Cerebellar nuclear complex (tissue), 1 donor: ENCODE measurements around the gene ZNF787.

Experiments
- DNase-seq, 2 experiments: peaks; one replicate each; lab custom pipeline; 2025; lab: John Stamatoyannopoulos, UW

The ZNF787 gene

DNA sequence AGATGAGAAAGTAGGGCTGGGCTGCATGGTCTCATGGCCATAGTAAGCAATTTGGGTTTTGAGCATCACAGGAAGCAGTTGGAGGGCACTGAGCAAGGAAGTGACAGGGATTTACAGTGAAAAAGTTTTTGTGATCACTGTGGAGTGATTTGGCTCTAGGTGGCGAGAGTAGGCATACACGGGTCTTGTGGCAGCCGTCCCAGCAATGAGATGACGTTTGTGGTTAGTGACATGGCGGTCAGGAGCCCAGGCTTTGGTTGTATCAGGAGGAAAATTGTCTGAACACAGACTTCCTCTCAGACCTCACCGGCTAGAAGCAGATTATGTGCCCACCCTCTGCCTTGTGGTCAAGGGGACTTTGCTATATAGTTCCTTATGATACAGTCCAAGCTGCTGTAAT lies 23.3 kb upstream of the ZNF787 start:
- DNase-seq = no peak

- DNase-seq = no peak
Measured at GRCh38 chr19:56142897-56143434, 21.9 kb upstream of the ZNF787 start.

- DNase-seq = no peak
Measured at GRCh38 chr19:56142087-56142787, 21.1 kb upstream of the ZNF787 start.

DNA sequence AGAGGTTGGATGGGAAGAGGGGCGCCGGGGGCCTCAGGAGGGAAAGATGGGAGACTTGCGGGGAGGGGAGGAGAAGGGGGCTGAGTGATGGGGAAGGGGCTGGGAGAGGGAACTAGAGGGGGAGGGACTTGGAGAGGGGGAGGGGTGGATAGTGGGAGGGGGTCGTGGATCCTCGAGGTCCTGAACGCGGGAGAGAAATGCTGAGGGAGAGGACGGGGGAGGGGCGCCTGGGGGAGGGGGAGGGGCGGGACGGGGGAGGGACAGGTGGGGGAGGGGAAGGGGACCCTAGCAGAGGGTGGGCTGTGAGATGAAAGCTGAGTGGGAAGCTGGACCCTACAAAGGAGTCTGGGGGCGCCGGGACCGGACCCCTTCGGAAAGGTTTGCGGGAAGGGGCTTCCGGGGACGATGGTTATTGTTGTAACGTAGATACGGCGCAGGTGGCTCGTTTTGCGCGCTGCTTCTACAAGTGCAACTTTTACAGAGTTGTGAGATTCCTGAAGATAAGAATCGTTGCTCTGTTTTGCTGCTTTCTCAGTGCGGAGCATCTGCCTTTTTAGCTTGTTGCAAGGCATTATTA lies 20.4 kb upstream of the ZNF787 start:
- no peak for DNase-seq

DNA sequence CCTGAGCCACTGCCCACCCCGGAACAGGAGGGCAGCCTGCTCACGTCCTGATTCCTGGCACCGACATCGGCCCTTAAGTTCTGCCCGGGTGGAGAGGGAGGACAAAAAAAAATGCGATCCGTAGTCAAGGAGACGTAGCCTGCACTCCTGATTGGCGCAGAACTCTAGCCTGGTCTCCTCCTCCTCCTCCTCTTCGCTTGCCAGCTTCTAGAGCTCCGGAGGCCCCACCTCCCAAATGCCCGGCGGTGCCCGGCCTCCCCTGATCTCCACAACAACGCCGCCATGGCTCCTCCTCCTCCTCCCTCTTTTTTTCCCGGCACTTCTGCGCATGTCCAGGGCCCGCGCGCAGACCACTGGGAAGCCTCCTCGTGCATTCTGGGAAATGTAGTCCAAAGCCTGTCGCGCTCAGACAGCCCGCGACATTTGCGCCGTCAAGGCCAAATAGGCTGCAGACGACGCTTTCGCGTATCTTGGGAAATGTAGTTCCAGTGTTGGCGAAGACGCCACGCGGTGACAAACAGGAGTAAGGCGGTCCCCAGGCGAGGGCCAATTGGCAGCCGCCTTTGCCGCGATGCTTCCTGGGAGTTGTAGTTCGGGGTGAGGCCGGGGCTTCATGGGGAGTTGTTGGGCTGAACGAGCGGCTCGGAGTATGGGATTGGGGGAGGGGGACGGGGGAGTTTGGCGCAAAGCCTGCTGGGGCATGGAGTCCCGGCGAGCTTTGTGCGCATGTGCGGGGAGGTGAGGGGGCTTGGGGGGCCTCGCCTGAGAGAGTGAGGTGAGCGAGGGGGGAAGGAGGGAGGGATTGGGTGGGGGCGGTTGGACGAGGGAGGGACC lies 19.7 kb upstream of the ZNF787 start, which contains the start of gene ZNF444:
TSS of gene ZNF444 (plus strand) at position 705 of the 834 bp plus-strand sequence. CDS start 5,625 bp downstream, outside the sequence.
- DNase-seq = peak; percentile 96 to 98

- no peak for DNase-seq
Measured at GRCh38 chr19:56139847-56140582, 18.9 kb upstream of the ZNF787 start.

DNA sequence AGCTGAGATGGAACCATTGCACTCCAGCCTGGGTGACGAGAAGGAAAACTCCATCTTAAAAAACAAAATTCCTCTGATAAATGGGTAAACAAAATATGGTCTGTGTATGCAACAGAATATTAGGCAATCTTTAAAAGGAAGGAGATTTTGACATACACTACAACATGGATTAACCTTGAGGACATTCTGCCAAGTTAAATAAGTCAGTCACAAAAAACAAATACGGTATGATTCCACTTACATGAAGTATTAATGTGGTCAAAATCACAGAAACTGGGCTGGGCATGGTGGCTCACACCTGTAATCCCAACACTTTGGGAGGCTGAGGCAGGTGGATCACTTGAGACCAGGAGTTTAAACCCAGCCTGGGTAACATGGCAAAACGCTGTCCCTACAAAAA lies 17.0 kb upstream of the ZNF787 start:
- no peak for DNase-seq

DNA sequence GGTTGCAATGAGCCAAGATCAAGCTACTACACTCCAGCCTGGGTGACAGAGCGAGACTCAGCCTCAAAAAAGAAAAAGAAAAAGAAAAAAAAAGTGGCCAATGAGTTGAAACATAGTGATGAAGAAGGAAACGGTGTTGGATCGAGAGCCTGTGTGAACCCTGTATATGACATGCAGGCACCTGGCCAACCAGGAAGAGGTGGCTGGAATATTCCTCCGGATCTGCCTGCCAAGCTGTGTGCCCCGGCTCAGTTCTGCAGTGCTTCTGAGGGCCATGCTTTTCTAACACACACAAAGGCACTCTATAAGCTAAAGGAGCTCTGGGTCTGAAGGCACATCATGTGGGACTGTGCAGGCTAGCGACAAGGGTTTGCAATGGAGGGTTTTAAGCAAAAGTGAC lies 16.3 kb upstream of the ZNF787 start:
- DNase-seq = no peak

DNA sequence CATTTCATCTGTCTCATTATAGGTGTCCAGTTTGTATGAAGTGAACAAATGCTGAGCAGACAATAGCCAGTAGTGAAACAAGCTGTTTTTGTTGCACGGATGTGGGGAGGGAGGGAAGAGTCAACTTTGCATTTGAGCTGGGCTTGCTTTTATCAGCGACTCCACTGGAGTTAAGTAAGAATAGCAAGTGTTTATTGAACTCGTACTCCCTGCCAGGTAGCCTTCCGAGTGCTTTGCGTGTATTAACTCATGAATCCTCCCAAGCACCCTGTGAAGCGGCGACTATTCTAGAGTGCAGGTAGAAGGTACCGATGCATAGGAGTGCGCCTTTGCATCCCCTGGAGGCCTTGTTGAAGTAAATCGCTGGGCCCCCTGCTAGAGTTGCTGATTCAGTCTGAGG lies 15.3 kb upstream of the ZNF787 start:
- DNase-seq = no peak

- DNase-seq = no peak
Measured at GRCh38 chr19:56134654-56134921, 13.5 kb upstream of the ZNF787 start.

GRCh38 chr19:56133858-56134653 lies 13.0 kb upstream of the ZNF787 start:
- DNase-seq = no peak

GRCh38 chr19:56132316-56132822 lies 11.3 kb upstream of the ZNF787 start:
- no peak for DNase-seq

GRCh38 chr19:56131651-56132050 lies 10.6 kb upstream of the ZNF787 start:
- no peak for DNase-seq

- no peak for DNase-seq
Measured at GRCh38 chr19:56130006-56130405, 8.9 kb upstream of the ZNF787 start.

- no peak for DNase-seq
Measured at GRCh38 chr19:56126983-56127780, 6.1 kb upstream of the ZNF787 start.

- DNase-seq = no peak
Measured at GRCh38 chr19:56125806-56126590, 4.9 kb upstream of the ZNF787 start.

- no peak for DNase-seq
Measured at GRCh38 chr19:56124578-56124977, 3.5 kb upstream of the ZNF787 start.

DNA sequence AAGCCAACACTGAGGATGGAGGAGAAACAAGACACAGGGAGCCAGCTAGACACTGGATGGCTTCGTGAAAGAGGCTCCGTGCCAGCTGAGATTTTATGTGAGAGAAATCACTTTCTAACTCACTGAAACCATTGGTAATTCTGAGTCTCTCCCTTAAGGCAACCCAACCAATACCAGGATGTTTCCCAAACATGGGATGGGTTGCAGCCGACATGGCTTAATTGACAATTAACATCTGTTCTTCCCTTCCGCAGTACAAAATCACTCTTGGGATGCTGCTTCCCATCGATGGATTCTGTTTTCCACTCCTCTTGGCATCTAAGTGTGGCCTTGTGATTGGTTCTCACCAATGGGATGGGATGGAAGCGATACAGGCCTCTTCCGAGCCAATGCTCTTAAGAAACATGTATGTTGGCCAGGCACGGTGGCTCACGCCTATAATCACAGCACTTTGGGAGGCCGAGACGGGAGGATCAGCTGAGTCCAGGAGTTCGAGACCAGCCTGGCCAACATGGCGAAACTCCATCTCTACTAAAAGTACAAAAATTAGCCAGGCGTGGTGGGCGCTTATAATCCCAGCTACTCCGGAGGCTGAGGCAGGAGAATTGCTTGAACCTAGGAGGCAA lies 2.3 kb upstream of the ZNF787 start:
- DNase-seq = no peak
